Left lung (tissue), 10 donors: ENCODE results near the gene CASTOR1. TPM values are rescaled to one million over a fixed set of nuclear protein-coding genes. Genes with fewer than 3 reads are reported as not detected.

Source experiments
- ATAC-seq: fragments of 200-7000 bp; cut with Tn5 transposase; one replicate; pipeline ENCODE4 v1.9.1; 2020; ENCODE audit warnings: moderate library complexity
- DNase-seq, 4 donors: peaks; one replicate each; pipeline ENCODE4 v3.0.0-alpha.2; 2013 to 2020
- H3K27ac ChIP-seq, 2 donors: fragments of 200-600 bp; sonication (generic) in 1 of 2; one replicate each; pipeline versions ENCODE4 v1.5.0 to v1.8.0; 2020 to 2021
- H3K27me3 ChIP-seq, 2 donors: fragments of 200-600 bp; sonication (generic) in 1 of 2; one replicate each; pipeline versions ENCODE4 v1.5.0 to v1.8.0; 2020 to 2021
- H3K36me3 ChIP-seq, 2 donors: fragments of 200-600 bp; sonication (generic) in 1 of 2; one replicate each; pipeline versions ENCODE4 v1.5.0 to v1.8.0; 2020 to 2021
- H3K4me1 ChIP-seq, 2 donors: fragments of 200-600 bp; one replicate each; pipeline ENCODE4 v1.8.0; 2021
- H3K4me3 ChIP-seq, 2 donors: fragments of 200-600 bp; sonication (generic) in 1 of 2; one replicate each; pipeline versions ENCODE4 v1.5.0 to v1.8.0; 2020 to 2021; ENCODE audit warnings: mild to moderate bottlenecking in 1 of 2
- H3K9me3 ChIP-seq, 2 donors: fragments of 200-600 bp; sonication (generic) in 1 of 2; one replicate each; pipeline versions ENCODE4 v1.5.0 to v1.8.0; 2020 to 2021
- intact Hi-C, 2 donors: fragments of 100-400 bp; cut with DNase I; formaldehyde crosslinking; loops; one replicate each; pipeline versions ENCODE4 v1.11.2 to v1.14.2; 2022
- polyA plus RNA-seq, 6 donors: library from polyadenylated mRNA; unstranded; fragments of 120-200 nt; gene quantifications; one replicate each; pipeline ENCODE4 v1.2.1, GENCODE V29; 2013; ENCODE audit not compliant: insufficient read length in 6 of 6
- total RNA-seq, 2 donors: library from RNA; stranded (reverse); fragmentation: NEBNext Ultra II Directional; extraction: Animal tissue kit (Norgen Biotek cat#: 25700); gene quantifications; one replicate each; pipeline ENCODE4 v1.2.1, GENCODE V29; 2021
- TF ChIP-seq, protein P1 (sequence below), 2 donors: fragments of 200-600 bp; sonication (generic) in 1 of 2; IDR thresholded peaks; one replicate each; pipeline versions ENCODE4 v1.5.0 to v1.8.0; 2021; ENCODE audit warnings: antibody characterized with exemption in 2 of 2
- donor health status: DM: no; HTN: yes; CAD: no.
- donor health status: DM: no; HTN: no; CAD: no.

Gene CASTOR1
- total and polyA plus RNA-seq, 8 donors: 10.7 to 16.7 (median 14.4) TPM

DNA sequence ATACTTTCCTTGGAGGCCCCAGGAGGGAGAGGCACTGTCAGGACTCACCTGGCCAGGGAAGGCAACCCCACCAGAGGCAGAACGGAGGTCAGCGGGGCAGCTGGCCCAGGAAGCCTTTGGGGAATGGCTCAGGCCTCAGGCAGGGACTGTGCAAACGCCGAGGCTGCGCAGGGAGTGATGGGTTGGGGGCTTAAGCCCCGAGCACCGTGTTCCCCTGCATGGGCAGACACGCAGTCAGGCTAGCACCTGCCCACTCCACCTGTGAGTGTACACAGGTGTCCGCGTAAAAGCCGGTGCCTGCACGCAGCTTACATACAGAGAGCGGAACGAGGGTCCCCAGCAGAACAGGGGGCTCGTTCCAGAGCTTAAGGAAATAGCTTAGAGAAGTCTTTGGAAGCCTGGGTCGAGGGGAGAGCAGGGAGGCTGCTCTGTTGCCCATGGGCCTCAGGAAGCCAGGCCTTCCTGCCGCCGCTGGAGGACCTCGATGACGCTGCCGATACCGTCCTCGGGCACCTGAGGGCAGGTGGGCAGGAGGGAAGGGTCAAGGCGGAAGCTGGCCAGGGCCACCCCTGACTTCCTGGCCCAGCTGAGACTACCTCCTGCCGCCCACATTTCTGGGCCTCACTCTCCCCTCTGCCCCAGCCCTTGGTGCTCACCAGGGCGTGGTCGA lies 4.0 kb downstream of the CASTOR1 start:
- no peaks in the 10 kb centered on the region for H3K9me3 ChIP-seq
- ATAC-seq (no peak), DNase-seq (peak in 1 of 4 donors; percentile 77)
- H3K4me3 ChIP-seq: no peak overlapping the region
- intact Hi-C loops: loop anchor here (5.0 to 10.0 kb wide), 2 partner anchors 99 to 102 kb away; partner anchors contain the start of gene RNF215 (in 2 of the 2)
- peaks cover 19 to 57% of the 10 kb centered on the region in 2 donors for H3K4me1 ChIP-seq
- no peak overlapping the region for H3K27ac ChIP-seq
- TF ChIP-seq, protein P1, sequence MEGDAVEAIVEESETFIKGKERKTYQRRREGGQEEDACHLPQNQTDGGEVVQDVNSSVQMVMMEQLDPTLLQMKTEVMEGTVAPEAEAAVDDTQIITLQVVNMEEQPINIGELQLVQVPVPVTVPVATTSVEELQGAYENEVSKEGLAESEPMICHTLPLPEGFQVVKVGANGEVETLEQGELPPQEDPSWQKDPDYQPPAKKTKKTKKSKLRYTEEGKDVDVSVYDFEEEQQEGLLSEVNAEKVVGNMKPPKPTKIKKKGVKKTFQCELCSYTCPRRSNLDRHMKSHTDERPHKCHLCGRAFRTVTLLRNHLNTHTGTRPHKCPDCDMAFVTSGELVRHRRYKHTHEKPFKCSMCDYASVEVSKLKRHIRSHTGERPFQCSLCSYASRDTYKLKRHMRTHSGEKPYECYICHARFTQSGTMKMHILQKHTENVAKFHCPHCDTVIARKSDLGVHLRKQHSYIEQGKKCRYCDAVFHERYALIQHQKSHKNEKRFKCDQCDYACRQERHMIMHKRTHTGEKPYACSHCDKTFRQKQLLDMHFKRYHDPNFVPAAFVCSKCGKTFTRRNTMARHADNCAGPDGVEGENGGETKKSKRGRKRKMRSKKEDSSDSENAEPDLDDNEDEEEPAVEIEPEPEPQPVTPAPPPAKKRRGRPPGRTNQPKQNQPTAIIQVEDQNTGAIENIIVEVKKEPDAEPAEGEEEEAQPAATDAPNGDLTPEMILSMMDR (IDR thresholded peaks at IDR 0.05): no peak
- no peaks in the 10 kb centered on the region for H3K27me3 ChIP-seq
- peaks cover 0 to 12% of the 10 kb centered on the region in 2 donors for H3K36me3 ChIP-seq

DNA sequence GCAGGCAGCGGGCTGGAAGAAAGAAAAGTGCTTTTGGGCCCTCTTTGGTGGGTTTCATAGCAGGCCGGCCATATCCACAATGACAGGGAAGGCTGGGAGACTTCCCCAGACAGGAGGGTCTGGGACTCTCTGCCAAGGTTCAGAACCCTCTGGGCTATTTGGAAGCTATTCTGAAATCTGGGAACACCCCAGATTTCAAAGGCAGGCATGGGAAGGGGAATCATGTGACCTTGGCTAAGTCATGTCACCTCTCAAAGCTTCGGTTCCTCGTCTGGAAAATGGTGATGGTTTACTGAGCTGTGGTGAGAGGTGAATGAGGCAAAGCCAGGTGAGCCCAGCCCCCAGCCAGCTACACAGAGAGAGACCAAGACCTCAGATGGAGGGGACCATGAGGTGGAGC lies 4.6 kb downstream of the CASTOR1 start:
- ATAC-seq (no peak), DNase-seq (no peak)
- Histone ChIP-seq H3K4me3 (no peak overlapping the region), H3K27me3 (no peaks in the 10 kb centered on the region), H3K9me3 (no peaks in the 10 kb centered on the region), H3K27ac (no peak overlapping the region), H3K36me3 (peaks cover 0 to 12% of the 10 kb centered on the region in 2 donors), H3K4me1 (peaks cover 14 to 56% of the 10 kb centered on the region in 2 donors)
- intact Hi-C loops: loop anchor here (5.0 to 10.0 kb wide), 2 partner anchors 100 to 103 kb away; partner anchors contain the start of gene RNF215 (in 2 of the 2)
- TF ChIP-seq, protein P1 (IDR thresholded peaks at IDR 0.05): no peak

DNA sequence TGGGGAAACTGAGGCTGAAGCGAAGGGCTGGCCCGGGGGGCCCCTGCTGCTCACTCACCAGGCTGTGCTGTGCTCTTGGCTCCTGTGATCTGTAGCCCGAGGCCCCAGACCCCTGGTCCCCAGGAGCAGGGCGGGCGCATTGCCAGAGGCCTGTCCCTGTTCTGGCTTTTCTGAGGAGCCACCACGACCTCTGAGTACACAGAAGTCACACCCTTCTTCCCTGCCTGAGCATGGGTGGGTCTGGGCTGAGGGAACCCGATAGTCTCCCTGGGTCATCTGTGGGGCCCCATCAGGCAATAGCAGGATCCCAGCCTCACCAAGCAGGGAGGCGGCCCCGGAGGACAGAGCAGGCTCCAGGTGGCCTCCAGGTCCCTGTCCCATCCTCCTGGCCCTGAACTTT lies 5.1 kb downstream of the CASTOR1 start:
- Histone ChIP-seq H3K36me3 (peaks cover 0 to 12% of the 10 kb centered on the region in 2 donors), H3K4me1 (peaks cover 14 to 60% of the 10 kb centered on the region in 2 donors), H3K9me3 (no peaks in the 10 kb centered on the region), H3K27ac (no peak overlapping the region), H3K4me3 (no peak overlapping the region), H3K27me3 (no peaks in the 10 kb centered on the region)
- intact Hi-C loops: loop anchor here in 1 of 2 donors (10.0 kb wide), 1 partner anchor 101 kb away; the partner anchor contains the start of gene RNF215
- no peak for ATAC-seq
- TF ChIP-seq, protein P1 (IDR thresholded peaks at IDR 0.05): no peak
- peak in 1 of 4 donors; percentile 66 for DNase-seq

DNA sequence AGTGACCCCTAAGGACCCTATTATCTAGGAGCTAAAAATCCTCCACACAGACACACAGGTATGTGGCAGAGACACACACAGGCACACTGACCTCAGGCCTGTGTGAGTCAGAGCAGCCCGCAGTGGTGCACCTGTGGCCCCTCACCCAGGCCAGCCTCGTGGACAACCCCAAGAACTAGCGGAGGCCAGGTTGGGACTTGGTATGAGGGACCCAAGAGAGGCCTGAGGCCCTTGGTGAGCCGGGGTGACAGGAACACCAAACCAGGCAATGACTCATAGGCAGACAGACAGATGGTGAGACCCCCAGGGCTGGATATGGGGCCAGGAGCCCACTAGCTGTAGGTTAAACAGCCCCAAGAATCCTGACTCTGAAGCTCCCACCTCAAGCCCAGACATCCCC lies 6.0 kb downstream of the CASTOR1 start:
- no peaks in the 10 kb centered on the region for H3K9me3 ChIP-seq
- intact Hi-C loops: loop anchor here in 1 of 2 donors (10.0 kb wide), 1 partner anchor 101 kb away; the partner anchor contains the start of gene RNF215
- ATAC-seq: no peak
- H3K36me3 ChIP-seq: peaks cover 0 to 12% of the 10 kb centered on the region in 2 donors
- peaks cover 9 to 60% of the 10 kb centered on the region in 2 donors for H3K4me1 ChIP-seq
- H3K27ac ChIP-seq: no peak overlapping the region
- TF ChIP-seq, protein P1 (IDR thresholded peaks at IDR 0.05): no peak
- H3K27me3 ChIP-seq: no peaks in the 10 kb centered on the region
- peak in 1 of 4 donors; percentile 43 for DNase-seq
- no peak overlapping the region for H3K4me3 ChIP-seq

DNA sequence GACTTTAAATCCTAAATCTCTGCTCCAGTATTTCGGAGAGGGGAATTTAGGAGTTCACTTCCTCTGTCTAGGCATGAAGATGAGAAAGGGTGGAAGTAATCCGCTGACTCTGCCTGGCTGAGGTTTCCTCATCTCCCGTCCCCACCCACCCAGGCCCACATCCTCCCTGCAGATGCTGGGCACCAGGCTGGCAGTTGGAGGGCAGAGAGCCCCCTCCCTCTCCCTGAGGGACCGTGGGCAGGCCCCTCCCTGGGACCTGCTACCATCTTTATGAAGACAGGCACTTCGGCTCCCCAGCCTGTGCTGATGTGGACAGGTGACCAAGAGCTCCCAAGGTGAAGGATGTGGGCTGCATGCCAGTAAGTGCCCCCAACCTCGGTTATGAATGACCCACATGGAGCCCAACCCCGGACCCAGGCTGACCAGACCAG lies 6.7 kb downstream of the CASTOR1 start:
- H3K4me1 ChIP-seq: peaks cover 6 to 60% of the 10 kb centered on the region in 2 donors
- no peak for ATAC-seq
- TF ChIP-seq, protein P1 (IDR thresholded peaks at IDR 0.05): no peak
- H3K4me3 ChIP-seq: no peak overlapping the region
- H3K9me3 ChIP-seq: no peaks in the 10 kb centered on the region
- peaks cover 0 to 12% of the 10 kb centered on the region in 2 donors for H3K36me3 ChIP-seq
- intact Hi-C loops: loop anchor here in 1 of 2 donors (10.0 kb wide), 1 partner anchor 102 kb away; the partner anchor contains the start of gene RNF215
- H3K27ac ChIP-seq: peak overlapping the region in 1 of 2 donors; percentile 13
- no peaks in the 10 kb centered on the region for H3K27me3 ChIP-seq
- DNase-seq: peak in 1 of 4 donors; percentile 71
